HepG2 (cell line): Measurements from ENCODE around the gene HOXA10. TPM values are rescaled to one million over a fixed set of nuclear protein-coding genes. Genes with fewer than 3 reads are reported as not detected.

Experiments
- AGO2 ChIP-seq: fragments of 200-400 bp; formaldehyde crosslinking; optimal IDR thresholded peaks from 2 replicates; pipeline ENCODE3; 2017; ENCODE audit warnings: mild to moderate bottlenecking, low read depth, low read length, moderate library complexity
- BCLAF1 ChIP-seq: fragments of 450-650 bp; IDR thresholded peaks from 2 replicates; pipeline ENCODE4 v1.6.1; 2017; ENCODE audit warnings: mild to moderate bottlenecking
- BRF2 ChIP-seq: sonication (generic); formaldehyde crosslinking; IDR thresholded peaks from 2 replicates; pipeline ENCODE4 v1.8.1; 2022; ENCODE audit warnings: mild to moderate bottlenecking, missing genetic modification reagents
- CCAR2 ChIP-seq: fragments of 200-400 bp; formaldehyde crosslinking; optimal IDR thresholded peaks from 2 replicates; pipeline ENCODE3; 2018; ENCODE audit warnings: low read depth, mild to moderate bottlenecking, low read length, moderate library complexity
- CREM ChIP-seq, 2 experiments: sonication (generic) in 1 of 2; formaldehyde crosslinking in 1 of 2; IDR thresholded peaks; 2 replicates each; pipeline versions ENCODE4 v1.4.0 to v1.6.1; 2016 to 2020; ENCODE audit warnings: antibody characterized with exemption in 1 of 2, mild to moderate bottlenecking in 1 of 2, missing genetic modification reagents in 1 of 2
- FIP1L1 ChIP-seq: fragments of 200-400 bp; formaldehyde crosslinking; IDR thresholded peaks from 2 replicates; pipeline ENCODE4 v1.6.1; 2018; ENCODE audit warnings: low read depth, mild to moderate bottlenecking, low read length, moderate library complexity, borderline replicate concordance; ENCODE audit not compliant: insufficient read depth
- GABPA ChIP-seq, 2 experiments: IDR thresholded peaks; 2 replicates each; pipeline ENCODE4 v1.6.1; 2011 to 2016; ENCODE audit warnings: low read depth in 2 of 2, low read length in 1 of 2, missing biosample characterization in 1 of 2, missing genetic modification characterization in 1 of 2
- GLI4 ChIP-seq: sonication (generic); formaldehyde crosslinking; IDR thresholded peaks from 2 replicates; pipeline ENCODE4 v1.5.1; 2020; ENCODE audit warnings: missing genetic modification reagents, mild to moderate bottlenecking, moderate library complexity, borderline replicate concordance
- HOXD1 ChIP-seq: sonication (generic); formaldehyde crosslinking; IDR thresholded peaks from 2 replicates; pipeline ENCODE4 v1.5.0; 2020; ENCODE audit warnings: missing genetic modification reagents
- NKX3-1 ChIP-seq: sonication (generic); formaldehyde crosslinking; IDR thresholded peaks from 2 replicates; pipeline ENCODE4 v1.5.0; 2020; ENCODE audit warnings: missing genetic modification reagents
- NR2F2 ChIP-seq: IDR thresholded peaks from 2 replicates; pipeline ENCODE4 v1.6.1; 2012; ENCODE audit warnings: low read depth, inconsistent platforms, borderline replicate concordance
- PRDM15 ChIP-seq: sonication (generic); formaldehyde crosslinking; IDR thresholded peaks from 2 replicates; pipeline ENCODE4 v1.4.0; 2020; ENCODE audit warnings: missing genetic modification reagents
- SIX1 ChIP-seq: sonication (generic); formaldehyde crosslinking; IDR thresholded peaks from 2 replicates; pipeline ENCODE4 v1.4.0; 2020; ENCODE audit warnings: missing genetic modification reagents, borderline replicate concordance
- SMC3 ChIP-seq: IDR thresholded peaks from 2 replicates; pipeline ENCODE4 v1.6.1; 2011; ENCODE audit warnings: low read length, improper control_type of control experiment
- polyA plus RNA-seq, 8 experiments: library from polyadenylated mRNA; depleted of rRNA in 3 of 8; stranded (reverse) in 7 of 8; unstranded in 1 of 8; fragments of >200 nt; fragmentation: Illumina TruSeq in 4 of 8; extraction: Trizol in 4 of 8; gene quantifications; 2 replicates each; pipeline versions ENCODE4 v1.2.1 to v1.2.3, GENCODE V29; 2011 to 2016; ENCODE audit warnings: low read depth in 4 of 8, missing spikeins in 1 of 8, mixed read lengths in 1 of 8; ENCODE audit not compliant: insufficient read depth in 1 of 8
- total RNA-seq, 5 experiments: library from RNA; depleted of rRNA; stranded (reverse); fragments of >200 nt; fragmentation: Illumina TruSeq; extraction: Trizol; gene quantifications; 2 replicates each; pipeline ENCODE4 v1.2.3, GENCODE V29; 2016; ENCODE audit warnings: low read depth in 1 of 5

The HOXA10 gene
- total and polyA plus RNA-seq, 2 of the 13 experiments (the other 11 are each of a cell fraction or from before 2014, with no cell fraction given), result not detected

GRCh38 chr7:27129729-27130539, 44.2 kb downstream of the HOXA10 start (continued):
- no peak for TF ChIP-seq BCLAF1
- TF ChIP-seq CREM (IDR thresholded peaks at IDR 0.05), result no peak
- no peak for TF ChIP-seq CREM (CRISPR knock-in tag; IDR thresholded peaks at IDR 0.05)
- TF ChIP-seq CCAR2, result no peak
- no peak for TF ChIP-seq HOXD1
- TF ChIP-seq PRDM15 (CRISPR knock-in tag), result no peak
- TF ChIP-seq SMC3, result no peak
- TF ChIP-seq GABPA (IDR thresholded peaks at IDR 0.05; ENCODE audit: low read depth, low read length), result no peak
- no peak for TF ChIP-seq GABPA (CRISPR knock-in tag; IDR thresholded peaks at IDR 0.05; ENCODE audit: low read depth)
- TF ChIP-seq GLI4 (CRISPR knock-in tag), result no peak
- peak; percentile 59; the same call in 1 of the 2 replicates for TF ChIP-seq NKX3-1
- TF ChIP-seq NR2F2, result 0 out of 2 replicates have a peak, but pooled peaks have one; percentile 6
- TF ChIP-seq AGO2, result peak; percentile 35
- TF ChIP-seq FIP1L1, result no peak
- TF ChIP-seq BRF2 (CRISPR knock-in tag), result no peak
- TF ChIP-seq SIX1 (CRISPR knock-in tag), result no peak
